MM.1S (cell line): ENCODE measurements around the gene SETD3.

Experiments used
- EZH2 ChIP-seq: fragments of 300-600 bp; sonication (generic); optimal IDR thresholded peaks from 2 replicates; pipeline ENCODE3; 2017; ENCODE audit warnings: low read depth, mild to moderate bottlenecking, antibody characterized with exemption, low read length, mixed read lengths
- TF ChIP-seq, protein P1 (sequence below): fragments of 300-600 bp; sonication (generic); IDR thresholded peaks from 2 replicates; pipeline ENCODE4 v1.5.1; 2016; ENCODE audit warnings: antibody characterized with exemption, low read length, mixed read lengths

- TF ChIP-seq, protein P1, sequence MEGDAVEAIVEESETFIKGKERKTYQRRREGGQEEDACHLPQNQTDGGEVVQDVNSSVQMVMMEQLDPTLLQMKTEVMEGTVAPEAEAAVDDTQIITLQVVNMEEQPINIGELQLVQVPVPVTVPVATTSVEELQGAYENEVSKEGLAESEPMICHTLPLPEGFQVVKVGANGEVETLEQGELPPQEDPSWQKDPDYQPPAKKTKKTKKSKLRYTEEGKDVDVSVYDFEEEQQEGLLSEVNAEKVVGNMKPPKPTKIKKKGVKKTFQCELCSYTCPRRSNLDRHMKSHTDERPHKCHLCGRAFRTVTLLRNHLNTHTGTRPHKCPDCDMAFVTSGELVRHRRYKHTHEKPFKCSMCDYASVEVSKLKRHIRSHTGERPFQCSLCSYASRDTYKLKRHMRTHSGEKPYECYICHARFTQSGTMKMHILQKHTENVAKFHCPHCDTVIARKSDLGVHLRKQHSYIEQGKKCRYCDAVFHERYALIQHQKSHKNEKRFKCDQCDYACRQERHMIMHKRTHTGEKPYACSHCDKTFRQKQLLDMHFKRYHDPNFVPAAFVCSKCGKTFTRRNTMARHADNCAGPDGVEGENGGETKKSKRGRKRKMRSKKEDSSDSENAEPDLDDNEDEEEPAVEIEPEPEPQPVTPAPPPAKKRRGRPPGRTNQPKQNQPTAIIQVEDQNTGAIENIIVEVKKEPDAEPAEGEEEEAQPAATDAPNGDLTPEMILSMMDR, result no peak
- TF ChIP-seq EZH2, result no peak
These were observed 131.6 kb downstream of the SETD3 start for GRCh38 chr14:99348816-99349614.
